Mucosa of descending colon (tissue), 3 donors: Measurements from ENCODE around the gene BRI3. TPM values are rescaled to one million over a fixed set of nuclear protein-coding genes. Genes with fewer than 3 reads are reported as not detected.

Source experiments
- ATAC-seq: fragments of 200-7000 bp; cut with Tn5 transposase; one replicate; pipeline ENCODE4 v1.9.1; 2020; ENCODE audit warnings: mild to moderate bottlenecking, moderate library complexity
- DNase-seq, 3 donors: peaks; one replicate each; pipeline ENCODE4 v3.0.0-alpha.2; 2020
- H3K36me3 ChIP-seq: fragments of 200-600 bp; one replicate; pipeline ENCODE4 v1.8.0; 2021; ENCODE audit warnings: low read depth, mild to moderate bottlenecking
- H3K4me1 ChIP-seq: fragments of 200-600 bp; one replicate; pipeline ENCODE4 v1.8.0; 2021; ENCODE audit warnings: low read depth, mild to moderate bottlenecking
- H3K4me3 ChIP-seq: fragments of 200-600 bp; one replicate; pipeline ENCODE4 v1.8.0; 2021; ENCODE audit warnings: mild to moderate bottlenecking
- H3K9me3 ChIP-seq: fragments of 200-600 bp; one replicate; pipeline ENCODE4 v1.8.0; 2021; ENCODE audit warnings: mild to moderate bottlenecking
- intact Hi-C, 2 donors: fragments of 100-400 bp; cut with DNase I in 1 of 2; cut with micrococcal nuclease in 1 of 2; formaldehyde crosslinking; loops; one replicate each; pipeline versions ENCODE4 v1.11.0 to v1.11.1; 2022; cut with DNase I, micrococcal nuclease
- total RNA-seq, 3 donors: library from RNA; stranded (reverse); fragmentation: NEBNext Ultra II Directional in 2 of 3; extraction: Animal tissue kit (Norgen Biotek cat#: 25700) in 2 of 3; gene quantifications; one replicate each; pipeline versions ENCODE4 v1.2.1 to v1.2.4, GENCODE V29; 2021 to 2023
- TF ChIP-seq, protein P1 (sequence below): fragments of 200-600 bp; IDR thresholded peaks from one replicate; pipeline ENCODE4 v1.8.0; 2022; ENCODE audit warnings: antibody characterized with exemption, mild to moderate bottlenecking
- donor health status: DM: no; HTN: no; CAD: no; lungs with moderate emphysema.
- donor health status: DM: no; HTN: no; CAD: no.
- donor health status: DM: no; HTN: yes; CAD: no.

Gene BRI3
- total RNA-seq, 3 donors from 2014 or later, result 186 to 205 (median 202) TPM

DNA sequence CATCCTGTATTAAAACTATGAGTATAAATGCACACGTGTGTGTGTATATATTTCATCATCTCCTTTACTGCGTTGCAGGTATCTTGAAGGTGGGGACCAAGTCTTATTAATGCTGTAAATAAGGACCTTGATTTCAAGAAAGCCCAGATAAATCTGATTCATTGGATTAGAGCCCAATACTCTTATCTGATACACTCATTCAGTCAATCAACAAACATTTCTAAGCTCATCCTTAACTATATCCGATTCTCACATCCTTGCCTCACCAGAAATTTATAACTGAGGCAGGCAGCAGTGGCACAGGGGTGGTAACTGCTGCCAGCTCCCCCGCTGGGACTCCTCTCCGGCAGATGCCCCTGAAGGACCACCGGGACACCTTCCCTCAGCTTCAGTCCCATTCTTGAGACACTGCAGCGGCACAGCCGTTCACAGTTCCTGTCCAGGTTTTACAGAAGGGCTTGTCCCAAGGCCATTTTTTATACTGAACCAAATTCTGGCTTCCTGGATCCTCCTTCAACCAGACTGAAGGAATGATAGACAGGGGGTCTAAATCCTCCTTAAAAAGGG lies 54.0 kb downstream of the BRI3 start:
- intact Hi-C loops, result no loop called here
- H3K4me1 ChIP-seq, result no peaks in the 10 kb centered on the region
- H3K9me3 ChIP-seq, result no peaks in the 10 kb centered on the region
- DNase-seq (no peak), ATAC-seq (no peak)
- no peaks in the 10 kb centered on the region for H3K36me3 ChIP-seq
- TF ChIP-seq, protein P1, sequence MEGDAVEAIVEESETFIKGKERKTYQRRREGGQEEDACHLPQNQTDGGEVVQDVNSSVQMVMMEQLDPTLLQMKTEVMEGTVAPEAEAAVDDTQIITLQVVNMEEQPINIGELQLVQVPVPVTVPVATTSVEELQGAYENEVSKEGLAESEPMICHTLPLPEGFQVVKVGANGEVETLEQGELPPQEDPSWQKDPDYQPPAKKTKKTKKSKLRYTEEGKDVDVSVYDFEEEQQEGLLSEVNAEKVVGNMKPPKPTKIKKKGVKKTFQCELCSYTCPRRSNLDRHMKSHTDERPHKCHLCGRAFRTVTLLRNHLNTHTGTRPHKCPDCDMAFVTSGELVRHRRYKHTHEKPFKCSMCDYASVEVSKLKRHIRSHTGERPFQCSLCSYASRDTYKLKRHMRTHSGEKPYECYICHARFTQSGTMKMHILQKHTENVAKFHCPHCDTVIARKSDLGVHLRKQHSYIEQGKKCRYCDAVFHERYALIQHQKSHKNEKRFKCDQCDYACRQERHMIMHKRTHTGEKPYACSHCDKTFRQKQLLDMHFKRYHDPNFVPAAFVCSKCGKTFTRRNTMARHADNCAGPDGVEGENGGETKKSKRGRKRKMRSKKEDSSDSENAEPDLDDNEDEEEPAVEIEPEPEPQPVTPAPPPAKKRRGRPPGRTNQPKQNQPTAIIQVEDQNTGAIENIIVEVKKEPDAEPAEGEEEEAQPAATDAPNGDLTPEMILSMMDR, result no peak
- no peak overlapping the region for H3K4me3 ChIP-seq

DNA sequence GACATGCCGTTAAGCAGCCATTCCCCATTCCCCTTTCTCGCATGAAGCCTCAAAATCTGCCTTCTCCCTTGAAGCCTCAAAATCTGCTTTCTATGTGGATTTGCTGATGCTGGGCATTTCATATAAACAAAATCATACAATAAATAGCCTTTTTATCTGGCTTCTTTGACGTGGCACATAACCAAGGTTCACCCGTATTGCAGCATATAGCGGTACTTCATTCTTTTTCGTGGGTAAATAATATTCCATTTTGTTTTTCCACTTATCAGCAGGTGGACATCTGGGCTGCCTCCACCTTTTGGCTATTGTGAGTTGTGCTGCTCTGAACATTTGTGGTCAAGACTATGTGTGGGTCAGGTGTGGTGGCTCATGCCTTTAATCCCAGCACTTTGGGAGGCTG lies 57.0 kb downstream of the BRI3 start:
- no peak for ATAC-seq
- no peaks in the 10 kb centered on the region for H3K36me3 ChIP-seq
- TF ChIP-seq, protein P1, result no peak

DNA sequence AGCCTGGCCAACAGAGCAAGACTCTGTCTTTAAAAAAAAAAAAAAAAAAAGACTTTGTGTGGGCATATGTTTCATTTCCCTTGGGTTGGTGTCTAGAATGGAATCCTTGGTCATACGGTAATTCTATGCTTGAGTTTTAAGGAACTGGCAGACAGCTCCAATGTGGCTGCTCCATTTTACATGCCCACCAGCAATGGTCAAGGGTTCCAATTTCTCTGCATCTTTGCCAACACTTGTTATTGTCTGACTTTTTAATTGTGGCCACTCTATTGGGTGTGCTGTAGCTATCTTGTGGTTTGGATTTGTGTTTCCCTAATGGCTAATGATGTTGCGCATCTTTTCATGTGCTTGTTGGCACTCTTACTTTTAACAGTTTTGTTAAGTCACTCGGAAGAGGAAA lies 57.6 kb downstream of the BRI3 start:
- TF ChIP-seq, protein P1, result no peak
- Histone ChIP-seq H3K9me3 (no peaks in the 10 kb centered on the region), H3K4me1 (no peaks in the 10 kb centered on the region), H3K4me3 (no peak overlapping the region), H3K36me3 (no peaks in the 10 kb centered on the region)
- no peak for DNase-seq
- no peak for ATAC-seq
- intact Hi-C loops, result no loop called here

More for the DNA sequence above, 57.0 kb downstream of the BRI3 start:
- intact Hi-C loops, result no loop called here
- Histone ChIP-seq H3K4me3 (no peak overlapping the region), H3K9me3 (no peaks in the 10 kb centered on the region), H3K4me1 (no peaks in the 10 kb centered on the region)
- DNase-seq, result no peak

DNA sequence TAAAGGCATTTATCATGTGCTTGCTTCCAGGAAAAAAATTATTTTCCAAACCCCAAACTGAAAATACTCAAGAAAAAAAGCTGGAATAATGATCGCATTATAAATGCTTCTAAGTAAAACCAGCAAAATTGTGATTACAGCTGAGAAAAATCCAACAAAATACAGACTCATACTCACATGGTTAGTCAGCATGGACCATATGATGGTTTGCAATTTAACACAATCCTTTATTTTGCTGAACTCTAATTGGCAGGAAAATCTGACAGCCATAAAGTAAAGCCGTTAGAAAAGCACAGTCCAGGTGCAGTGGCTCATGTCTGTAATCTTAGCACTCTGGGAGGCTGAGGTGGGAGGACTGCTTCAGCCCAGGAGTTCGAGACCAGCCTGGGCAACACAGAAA lies 59.6 kb downstream of the BRI3 start:
- intact Hi-C loops, result no loop called here
- no peaks in the 10 kb centered on the region for H3K4me1 ChIP-seq
- H3K9me3 ChIP-seq, result no peaks in the 10 kb centered on the region
- TF ChIP-seq, protein P1, result no peak
- H3K4me3 ChIP-seq, result no peak overlapping the region
- no peaks in the 10 kb centered on the region for H3K36me3 ChIP-seq
- ATAC-seq, result no peak
- DNase-seq, result no peak

Other genes starting within 250 kb of the BRI3 start
- gene LMTK2, start 174.8 kb upstream of the BRI3 start, total RNA-seq, result 10 to 100 TPM; 48.6 to 70.2 (median 52.9) TPM
- gene BHLHA15, start 70.2 kb upstream of the BRI3 start, total RNA-seq, result 1 to 10 TPM in 2 of 3 donors, not detected in 1; 1.3 to 2.8 TPM
- 10 to 100 TPM; 37.0 to 50.5 (median 45.5) TPM for gene TECPR1, start 29.5 kb upstream of the BRI3 start, total RNA-seq
- gene BAIAP2L1, start 119.4 kb downstream of the BRI3 start, total RNA-seq, result 10 to 100 TPM; 39.9 to 78.0 (median 65.4) TPM